H1 (cell line): ENCODE results near the gene FOXL1. TPM values are rescaled to one million over a fixed set of nuclear protein-coding genes. Genes with fewer than 3 reads are reported as not detected.
A peak's percentile ranks its signal among the peaks of the same experiment; 100 is the strongest.

Source experiments
- CBX8 ChIP-seq: fragments of 300-800, 300-1000 bp; sonication (generic); IDR thresholded peaks from 2 replicates; pipeline ENCODE4 v1.7.1; 2016; ENCODE audit warnings: low read depth, low read length, borderline replicate concordance
- CREB1 ChIP-seq: IDR thresholded peaks from 2 replicates; pipeline ENCODE4 v1.6.1; 2012; ENCODE audit warnings: inconsistent platforms
- E2F6 ChIP-seq: IDR thresholded peaks from 2 replicates; pipeline ENCODE4 v1.6.1; 2012; ENCODE audit warnings: inconsistent platforms
- EP300 ChIP-seq, 2 experiments: IDR thresholded peaks; 1 replicate in 1 of 2; 2 replicates in 1 of 2; pipeline ENCODE4 v1.6.1; 2011 to 2012; ENCODE audit warnings: low read depth in 2 of 2, low read length in 2 of 2, mild to moderate bottlenecking in 2 of 2, borderline replicate concordance in 1 of 2, inconsistent platforms in 1 of 2, moderate library complexity in 1 of 2
- EZH2 ChIP-seq: fragments of 200-600 bp; sonication (generic); IDR thresholded peaks from 2 replicates; pipeline ENCODE4 v1.7.1; 2012; ENCODE audit warnings: low read depth, mild to moderate bottlenecking, moderate library complexity, low read length, inconsistent platforms; ENCODE audit not compliant: severe bottlenecking
- GABPA ChIP-seq: IDR thresholded peaks from 2 replicates; pipeline ENCODE4 v1.6.1; 2011; ENCODE audit warnings: mild to moderate bottlenecking, low read length, moderate library complexity, borderline replicate concordance; ENCODE audit not compliant: insufficient read depth
- HDAC6 ChIP-seq: IDR thresholded peaks from one replicate; pipeline ENCODE4 v1.7.1; 2012; ENCODE audit warnings: low read depth, mild to moderate bottlenecking, inconsistent platforms, low read length, moderate library complexity
- JUND ChIP-seq: IDR thresholded peaks from 2 replicates; pipeline ENCODE4 v1.6.1; 2011; ENCODE audit warnings: mild to moderate bottlenecking, improper control_type of control experiment, low read length
- KDM4A ChIP-seq: IDR thresholded peaks from one replicate; pipeline ENCODE4 v1.7.1; 2012; ENCODE audit warnings: low read depth, mild to moderate bottlenecking, moderate library complexity, low read length, inconsistent platforms; ENCODE audit not compliant: severe bottlenecking
- NRF1 ChIP-seq: IDR thresholded peaks from 2 replicates; pipeline ENCODE4 v1.6.1; 2011; ENCODE audit warnings: mild to moderate bottlenecking, low read depth, low read length, improper control_type of control experiment
- POU5F1 ChIP-seq: IDR thresholded peaks from 2 replicates; pipeline ENCODE4 v1.6.1; 2011; ENCODE audit warnings: low read depth, mild to moderate bottlenecking, low read length, moderate library complexity
- RNF2 ChIP-seq: fragments of 200-900, 300-1000 bp; sonication (generic); IDR thresholded peaks from 2 replicates; pipeline ENCODE4 v1.7.1; 2016; ENCODE audit warnings: borderline replicate concordance, low read depth, mild to moderate bottlenecking, antibody characterized with exemption, low read length; ENCODE audit not compliant: poor library complexity, severe bottlenecking; ENCODE audit errors: missing control alignments
- RXRA ChIP-seq: IDR thresholded peaks from 2 replicates; pipeline ENCODE4 v1.6.1; 2011; ENCODE audit warnings: low read depth, mild to moderate bottlenecking, low read length, moderate library complexity; ENCODE audit not compliant: insufficient read depth
- SP4 ChIP-seq: IDR thresholded peaks from 2 replicates; pipeline ENCODE4 v1.6.1; 2012; ENCODE audit warnings: low read length, inconsistent platforms
- TAF7 ChIP-seq: optimal IDR thresholded peaks from 2 replicates; pipeline ENCODE3; 2011; ENCODE audit warnings: low read depth, mild to moderate bottlenecking, inconsistent platforms, low read length, moderate library complexity, borderline replicate concordance
- TBP ChIP-seq: IDR thresholded peaks from 2 replicates; pipeline ENCODE4 v1.6.1; 2011; ENCODE audit warnings: low read depth, low read length, improper control_type of control experiment
- TEAD4 ChIP-seq: IDR thresholded peaks from 2 replicates; pipeline ENCODE4 v1.6.1; 2012; ENCODE audit warnings: low read depth, low read length, inconsistent platforms, mixed read lengths
- polyA plus RNA-seq, 7 experiments: library from polyadenylated mRNA; depleted of rRNA in 3 of 7; stranded (reverse) in 5 of 7; unstranded in 2 of 7; fragments of >200 nt in 5 of 7; fragments of 200-250 nt in 2 of 7; gene quantifications; 1 replicate in 5 of 7; 2 replicates in 1 of 7; 4 replicates in 1 of 7; pipeline versions ENCODE4 v1.2.1 to v1.2.3, GENCODE V29; 2011 to 2013; ENCODE audit warnings: missing spikeins in 2 of 7, mixed read lengths in 2 of 7
- total RNA-seq: library from RNA; stranded (reverse); fragmentation: NEBNext Ultra II Directional; extraction: Animal tissue kit (Norgen Biotek cat#: 25700); gene quantifications from 2 replicates; pipeline ENCODE4 v1.2.1, GENCODE V29; 2021

FOXL1 gene
- total and polyA plus RNA-seq, 2 of the 8 experiments (the other 6 are each of a cell fraction or from before 2014, with no cell fraction given): 0.03 TPM; not detected in 1

GRCh38 chr16:86579268-86580062 is 1.1 kb downstream of the FOXL1 start (continued):
- TF ChIP-seq GABPA: no peak
- no peak for TF ChIP-seq TEAD4
- TF ChIP-seq TBP: no peak
- no peak for TF ChIP-seq E2F6
- TF ChIP-seq KDM4A: no peak
- TF ChIP-seq CREB1: no peak
- TF ChIP-seq HDAC6: no peak
- peak; percentile 55; the same call in 1 of the 2 replicates for TF ChIP-seq CBX8
- TF ChIP-seq RXRA: no peak
- no peak for TF ChIP-seq JUND
- TF ChIP-seq EP300 (IDR thresholded peaks at IDR 0.05; ENCODE audit: borderline replicate concordance in 1 of 2, low read depth in 2 of 2, low read length in 2 of 2): no peak
- TF ChIP-seq NRF1: no peak
- TF ChIP-seq EZH2: peak; percentile 93
- TF ChIP-seq SP4: no peak
- no peak for TF ChIP-seq TAF7
- peak; percentile 80 for TF ChIP-seq RNF2
- TF ChIP-seq POU5F1: no peak
